NCI-H1048 (cell line): Measurements from ENCODE around the gene FAT1.
A peak's percentile ranks its signal among the peaks of the same experiment; 100 is the strongest.

ENCODE experiments used
- DNase-seq: peaks from one replicate; lab custom pipeline; 2025; lab: John Stamatoyannopoulos, UW

Gene FAT1

DNA sequence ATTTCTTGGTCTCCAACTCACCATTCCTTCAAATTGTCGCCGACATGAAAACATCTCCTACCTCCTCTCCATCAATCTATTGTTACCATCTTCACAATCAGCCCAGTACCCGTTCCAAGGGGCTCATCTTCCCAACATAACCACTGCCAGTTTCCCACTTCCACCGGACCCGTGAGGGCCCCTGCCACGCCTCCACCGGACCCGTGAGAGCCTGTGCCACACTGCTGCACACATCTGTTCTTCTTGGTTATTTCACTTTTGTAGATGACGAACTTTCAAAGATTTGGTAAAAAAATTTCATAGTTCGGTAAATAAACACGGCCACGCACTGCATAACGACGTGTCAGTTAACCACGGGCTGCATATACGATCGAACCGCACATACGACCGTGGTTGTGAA lies 65.0 kb downstream of the FAT1 start:
- DNase-seq, result no peak

DNA sequence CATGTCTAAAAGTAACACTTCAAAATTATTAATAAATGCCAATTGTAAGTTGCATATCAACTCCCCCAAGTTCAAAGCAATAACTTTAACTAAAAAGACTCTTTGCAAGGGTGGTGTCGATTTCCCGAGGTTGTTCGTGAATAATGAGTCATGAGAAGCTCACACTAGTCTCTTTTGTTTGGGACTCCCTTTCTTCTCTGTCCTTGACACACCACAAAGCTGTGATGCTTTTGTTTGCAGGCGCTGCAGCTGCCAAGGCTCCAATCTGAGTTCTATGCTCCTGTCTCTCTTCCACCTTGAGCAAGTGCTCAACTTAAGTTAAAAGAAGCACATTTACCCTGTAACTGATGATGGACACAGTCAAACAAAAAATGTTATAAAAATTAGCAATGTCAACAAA lies 65.9 kb downstream of the FAT1 start:
- DNase-seq, result no peak

DNA sequence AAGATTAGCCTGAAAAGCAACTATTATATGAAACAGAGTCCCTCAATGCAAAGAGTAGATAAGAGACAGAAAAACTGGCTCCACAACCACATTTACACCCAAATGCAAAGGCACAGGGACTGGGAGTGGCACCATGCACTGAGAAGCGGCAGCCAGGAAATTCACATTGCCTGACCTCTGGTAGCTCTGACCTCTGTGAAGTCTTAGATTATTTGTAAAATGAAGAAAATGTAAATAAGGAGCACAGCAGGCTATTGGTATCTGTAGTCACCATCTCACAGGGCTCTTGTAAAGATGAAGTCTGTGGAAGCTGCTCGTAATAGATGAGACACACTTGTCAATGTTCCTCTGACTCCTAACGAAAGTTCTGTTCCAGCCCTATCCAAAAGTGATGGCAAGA lies 69.7 kb downstream of the FAT1 start:
- no peak for DNase-seq

DNA sequence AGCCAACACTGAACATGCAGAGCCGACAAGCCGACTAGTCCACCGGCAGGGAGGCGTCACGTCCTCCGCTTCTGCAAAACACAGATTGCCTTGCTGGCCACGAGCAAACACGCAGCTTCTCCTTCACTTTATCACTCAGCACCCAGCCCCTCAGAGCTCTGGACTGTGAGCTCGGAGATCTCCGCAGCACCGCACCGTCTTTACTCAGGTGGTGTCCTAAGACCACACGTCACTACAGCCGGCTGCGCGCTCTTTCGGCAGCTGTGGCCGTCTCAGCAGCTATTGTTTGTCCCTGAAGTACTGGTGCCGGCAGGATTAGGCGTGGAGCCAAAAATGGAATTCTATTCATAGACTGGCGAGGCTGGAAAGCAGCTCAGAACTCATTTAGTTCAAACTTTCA lies 72.0 kb downstream of the FAT1 start:
- peak; percentile 52 for DNase-seq

DNA sequence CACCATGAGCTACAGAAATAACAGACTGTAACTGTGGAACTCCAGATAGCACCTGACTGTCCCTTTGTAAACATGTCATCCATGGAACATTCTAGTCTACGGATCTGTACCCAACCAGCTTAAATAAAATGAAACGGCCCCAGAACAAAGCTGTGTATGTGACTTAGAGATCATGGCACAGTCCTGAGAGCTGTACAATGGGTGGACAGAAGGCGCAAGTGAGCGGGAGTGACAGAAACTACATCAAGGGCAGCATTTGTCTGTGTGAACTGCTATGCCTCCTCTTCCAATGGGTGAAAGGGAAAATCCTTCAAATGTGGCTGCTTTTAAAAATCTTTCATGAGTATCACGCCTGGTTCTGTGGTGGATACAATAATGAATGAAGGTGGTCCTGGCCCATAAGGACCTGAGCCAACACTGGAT lies 72.5 kb downstream of the FAT1 start:
- no peak for DNase-seq

DNA sequence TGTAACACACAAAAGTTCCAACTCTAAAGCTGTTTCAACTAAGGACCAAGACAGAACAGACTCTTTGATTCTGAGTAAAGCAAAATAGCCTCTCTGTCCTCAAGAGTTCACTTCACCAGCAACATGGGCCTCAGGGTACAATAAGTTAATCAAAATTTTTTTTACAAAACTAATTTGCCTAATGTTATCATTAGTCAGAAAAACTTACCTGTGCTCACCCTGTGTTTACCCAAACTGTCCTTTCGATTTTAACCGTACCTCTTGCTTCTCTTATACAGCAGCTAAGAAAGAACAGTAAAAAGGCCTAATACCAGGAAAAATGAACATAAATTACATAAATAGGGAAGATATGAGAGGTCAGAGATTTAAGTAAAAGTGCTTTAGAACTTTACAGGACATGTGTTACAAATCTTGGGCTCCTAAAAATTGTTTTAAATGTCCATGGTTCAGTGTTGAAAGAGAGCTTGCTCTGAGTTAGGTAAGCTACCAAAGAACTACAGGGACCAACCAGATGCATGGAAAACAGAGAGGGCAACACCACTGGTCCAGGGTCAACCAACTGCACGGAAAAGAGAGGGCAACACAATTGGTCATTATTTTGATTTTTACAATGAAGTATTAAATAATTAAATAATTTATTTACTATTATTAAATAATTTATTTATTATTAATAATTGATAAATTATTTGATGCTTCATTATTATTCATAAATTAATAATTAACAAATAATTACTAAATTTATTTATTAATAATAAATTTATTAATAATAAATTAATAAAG lies 73.1 kb downstream of the FAT1 start:
- peak; percentile 15 for DNase-seq

DNA sequence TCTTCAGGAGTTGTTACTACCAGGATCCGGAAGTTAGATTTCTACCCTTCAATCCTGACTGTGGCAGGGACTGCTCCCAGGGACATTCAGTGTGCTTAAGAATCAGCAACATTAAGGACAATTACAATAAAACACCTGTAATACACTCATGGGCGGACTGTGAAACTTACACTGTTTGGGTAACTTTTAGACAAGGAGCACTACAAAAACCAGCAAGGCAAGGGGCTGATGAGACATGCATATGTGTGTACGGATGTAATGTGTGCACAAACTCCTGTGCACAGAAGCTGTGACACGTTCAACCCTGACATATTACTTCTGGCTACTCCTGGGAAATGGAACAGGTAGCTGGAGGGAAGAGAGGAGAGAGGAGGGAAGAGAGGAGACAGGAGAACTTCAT lies 75.8 kb downstream of the FAT1 start:
- DNase-seq, result no peak

DNA sequence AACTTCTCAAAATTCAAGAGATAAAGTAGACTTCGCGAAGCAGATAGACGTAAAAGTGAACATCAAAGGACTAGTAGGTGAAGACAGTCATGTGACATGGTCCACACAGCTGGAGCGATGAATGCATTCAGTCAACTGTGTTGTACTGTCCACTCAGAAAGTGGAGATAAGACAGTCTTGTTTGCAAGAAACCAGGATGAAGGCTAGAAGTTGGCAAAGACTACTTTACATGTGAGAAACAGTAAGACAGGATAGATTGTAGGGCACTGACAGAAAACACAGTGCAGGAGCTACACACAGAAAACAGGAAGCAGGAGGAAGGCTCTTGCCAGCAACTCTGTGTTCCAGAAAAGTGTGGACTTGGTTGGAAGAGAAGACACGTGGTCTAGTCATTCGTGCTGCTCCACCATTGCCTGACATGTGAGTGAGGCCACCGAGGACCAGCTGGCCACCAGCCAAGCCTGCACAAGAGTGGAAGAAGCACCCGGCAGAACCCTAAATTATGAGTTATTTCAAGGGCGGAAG lies 78.9 kb downstream of the FAT1 start:
- DNase-seq, result no peak

DNA sequence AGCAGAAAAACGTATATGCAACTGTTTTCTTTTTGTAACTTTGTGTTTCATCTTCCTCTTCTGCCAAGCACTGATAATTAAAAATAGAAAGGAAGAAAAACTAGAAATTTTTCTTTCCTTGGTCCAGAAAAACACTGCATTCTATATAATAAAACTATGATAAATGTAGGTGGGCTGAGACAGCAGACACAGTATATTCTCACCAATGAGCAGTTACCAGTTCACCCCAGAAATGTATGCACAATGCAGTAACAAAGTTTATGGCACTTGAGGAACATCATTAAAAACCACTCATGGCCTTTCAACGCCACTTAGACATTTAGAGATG lies 79.4 kb downstream of the FAT1 start:
- no peak for DNase-seq

DNA sequence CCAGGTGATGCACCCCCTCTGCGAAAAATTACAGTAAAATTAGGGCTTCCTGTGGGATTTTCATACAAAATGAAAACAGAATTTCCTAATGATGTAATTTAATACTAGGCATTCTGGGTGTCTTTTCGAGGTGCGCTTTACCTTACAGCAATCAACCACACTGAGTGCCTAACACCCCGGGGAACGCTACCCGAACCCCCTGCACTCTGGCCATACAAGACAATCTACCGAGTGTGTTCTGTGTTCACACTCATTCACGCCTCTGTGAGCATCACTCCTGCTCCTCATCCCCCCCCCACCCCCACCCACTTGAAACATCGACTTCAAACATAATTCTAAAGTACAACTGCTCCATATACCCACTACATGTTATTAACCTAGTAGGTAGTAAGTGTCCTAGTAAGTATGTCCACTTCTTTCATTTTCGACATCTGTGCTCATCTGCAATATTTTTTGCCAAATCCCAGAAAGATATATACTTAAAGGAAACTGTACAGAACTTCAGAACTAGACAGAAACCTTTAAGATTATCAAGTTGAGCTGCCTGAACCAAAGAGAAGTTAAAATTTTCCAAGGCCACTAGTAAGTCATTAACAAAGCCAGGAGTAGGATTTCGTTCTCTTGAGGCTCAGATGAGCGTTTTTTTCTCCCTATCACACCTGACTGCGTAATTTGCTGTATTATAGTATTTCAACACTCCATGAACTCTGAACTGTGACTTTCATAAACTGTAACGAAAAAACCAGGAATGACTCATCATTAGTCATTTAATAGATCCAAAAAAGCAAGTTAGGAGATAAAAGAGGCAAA lies 80.0 kb downstream of the FAT1 start:
- no peak for DNase-seq

DNA sequence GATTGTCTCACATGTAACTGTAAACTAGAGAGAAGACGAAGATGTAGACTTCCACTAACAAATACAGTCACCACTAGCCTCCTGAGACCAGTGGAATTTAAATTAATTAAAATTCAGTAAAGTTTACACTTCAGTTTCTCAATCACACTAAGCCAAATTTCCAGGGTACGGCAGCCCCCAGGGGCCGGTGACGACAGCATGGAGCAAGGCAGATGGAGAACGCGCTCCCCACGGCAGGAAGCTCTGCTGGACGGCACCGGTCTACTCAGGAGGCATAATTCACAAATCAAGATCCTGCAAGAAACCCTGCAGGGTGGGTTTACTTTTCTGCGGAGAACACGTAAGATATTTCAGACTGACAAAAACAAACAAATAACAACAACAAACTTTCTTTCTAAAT lies 80.7 kb downstream of the FAT1 start:
- no peak for DNase-seq

DNA sequence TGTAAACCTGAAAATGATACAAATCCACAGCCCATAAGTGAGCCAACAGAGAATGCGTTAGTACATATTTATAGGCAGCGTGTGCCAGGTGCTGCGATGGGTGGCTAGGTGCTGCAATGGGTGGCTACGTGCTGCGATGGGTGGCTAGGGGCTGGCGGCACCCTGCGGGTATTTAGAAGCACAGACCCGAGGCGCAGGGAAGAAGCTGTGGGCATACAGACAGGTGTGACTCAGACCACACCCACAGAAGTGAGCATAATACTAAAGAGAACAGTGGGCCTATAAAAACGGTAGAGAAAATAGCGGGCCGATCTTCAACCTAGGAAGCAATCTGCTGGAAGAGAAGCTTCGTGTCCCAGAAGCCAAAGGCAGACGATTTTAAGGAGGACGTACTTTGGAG lies 81.1 kb downstream of the FAT1 start:
- DNase-seq, result no peak

DNA sequence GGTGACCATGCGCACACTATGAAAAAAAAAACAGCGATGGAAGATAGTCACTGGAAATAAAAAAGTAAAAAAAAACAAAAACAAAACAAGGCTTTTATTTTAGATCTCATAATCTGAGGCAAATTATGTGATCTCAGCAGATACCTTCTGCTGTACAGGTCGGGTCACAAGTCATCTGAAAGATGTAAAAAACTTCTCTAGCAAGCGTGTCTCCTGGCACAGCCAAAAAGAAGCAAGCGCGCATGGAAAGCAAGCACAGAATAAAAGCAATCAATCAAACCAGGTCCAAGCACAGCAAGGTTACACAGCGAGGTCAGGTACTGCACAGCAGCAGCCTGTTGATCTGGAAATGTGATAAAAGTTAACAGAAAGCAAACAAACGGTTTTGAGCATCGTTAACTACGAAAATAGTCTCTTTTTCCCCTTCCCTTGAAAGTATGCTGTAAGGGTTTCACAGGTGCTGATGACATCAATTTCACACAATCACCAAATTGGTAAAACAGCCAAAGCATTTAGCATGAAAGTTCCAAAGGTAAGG lies 89.0 kb downstream of the FAT1 start:
- no peak for DNase-seq

DNA sequence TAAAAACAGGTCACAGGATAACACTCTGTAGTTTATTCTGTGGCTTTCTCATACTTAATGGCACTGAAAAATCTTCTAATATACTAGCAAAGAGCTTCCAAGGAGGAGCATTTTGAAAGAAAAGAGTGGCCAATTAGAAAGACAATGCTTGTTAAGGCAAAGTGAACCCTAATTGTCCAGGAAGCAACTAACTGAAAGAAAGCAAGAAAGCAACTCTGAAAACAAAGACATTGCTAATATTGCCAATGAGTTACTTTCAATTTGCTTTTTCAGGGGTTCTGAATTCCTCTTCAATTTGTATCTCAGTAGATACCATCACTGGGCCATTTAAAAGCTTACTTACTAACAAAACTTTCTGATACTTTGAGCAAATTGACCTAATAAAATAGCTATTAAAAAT lies 89.8 kb downstream of the FAT1 start:
- no peak for DNase-seq

DNA sequence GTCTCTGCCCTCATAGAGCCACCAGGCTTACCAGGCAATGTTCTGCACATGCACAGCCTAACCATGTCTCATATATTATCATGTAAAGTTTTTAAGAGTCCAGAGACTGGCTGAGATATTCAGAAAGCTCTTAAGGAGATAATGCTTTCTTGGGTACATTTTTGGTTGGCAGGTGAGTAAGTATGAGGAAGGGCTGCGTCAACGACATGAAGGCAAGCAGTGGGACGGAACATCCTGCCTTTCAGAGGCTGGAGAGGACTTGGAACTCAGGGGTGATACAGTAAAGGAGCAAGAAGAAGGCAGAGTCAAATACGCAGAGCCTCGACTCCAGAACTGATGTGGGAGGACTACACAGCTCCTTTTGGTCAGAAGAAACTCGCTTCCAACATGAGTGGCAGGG lies 93.5 kb downstream of the FAT1 start:
- no peak for DNase-seq

DNA sequence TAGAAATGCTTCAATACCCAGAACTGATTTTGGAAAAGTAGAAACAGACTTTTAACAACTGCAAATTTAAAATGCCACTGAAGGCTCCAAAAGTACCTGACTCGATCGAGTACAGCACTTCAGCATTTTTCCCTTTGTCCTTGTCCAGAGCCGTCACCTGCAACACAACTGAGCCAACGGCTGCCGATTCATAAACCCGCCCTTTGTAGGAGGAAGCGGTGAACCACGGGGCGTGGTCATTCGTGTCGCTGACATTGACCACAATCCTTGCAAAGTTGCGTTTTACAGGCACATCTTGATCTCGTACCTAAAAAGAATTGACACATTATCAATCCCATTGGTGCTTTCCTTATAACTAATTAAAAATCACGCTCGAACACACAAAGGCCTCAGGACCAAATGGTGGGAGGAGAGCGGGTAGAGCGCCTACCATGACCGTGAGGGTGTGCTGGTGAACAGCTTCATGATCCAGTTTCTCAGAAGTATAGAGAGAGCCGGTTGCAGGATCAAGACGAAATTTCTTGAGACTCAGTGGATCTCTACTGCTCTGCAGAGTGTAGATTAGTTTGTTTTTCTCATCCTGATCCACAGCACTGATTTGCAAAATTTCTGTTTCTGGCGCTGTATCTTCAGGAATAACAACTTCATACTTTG lies 95.5 kb downstream of the FAT1 start:
- no peak for DNase-seq

DNA sequence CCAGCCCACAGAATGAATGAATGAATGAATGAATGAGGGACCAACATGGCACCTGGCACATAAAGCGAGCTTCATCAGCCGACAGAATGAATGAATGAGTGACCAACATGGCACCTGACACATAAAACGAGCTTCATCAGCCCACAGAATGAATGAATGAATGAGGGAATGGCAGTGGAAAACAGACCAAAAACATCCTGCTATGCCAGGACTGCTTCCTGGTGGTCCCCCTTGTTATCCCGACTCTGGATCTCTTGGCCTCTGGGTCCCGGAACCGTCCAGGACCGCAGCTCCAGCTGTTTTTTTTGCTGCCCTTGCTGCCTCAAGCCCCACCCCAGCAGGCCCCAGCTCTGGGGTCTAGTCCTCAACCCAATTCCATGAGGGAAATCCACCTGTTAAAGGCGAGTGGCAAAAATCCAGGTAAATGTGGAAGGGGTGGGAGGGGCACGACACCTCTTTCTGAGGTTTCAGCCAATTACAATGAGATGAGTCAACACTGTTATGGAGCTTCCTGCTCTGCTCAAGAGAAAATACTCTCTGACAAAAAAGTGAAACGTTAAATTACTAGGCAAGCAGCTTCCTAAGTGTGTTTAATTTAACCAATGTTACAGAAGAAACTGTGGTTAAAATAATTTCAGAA lies 96.3 kb downstream of the FAT1 start:
- DNase-seq, result no peak

DNA sequence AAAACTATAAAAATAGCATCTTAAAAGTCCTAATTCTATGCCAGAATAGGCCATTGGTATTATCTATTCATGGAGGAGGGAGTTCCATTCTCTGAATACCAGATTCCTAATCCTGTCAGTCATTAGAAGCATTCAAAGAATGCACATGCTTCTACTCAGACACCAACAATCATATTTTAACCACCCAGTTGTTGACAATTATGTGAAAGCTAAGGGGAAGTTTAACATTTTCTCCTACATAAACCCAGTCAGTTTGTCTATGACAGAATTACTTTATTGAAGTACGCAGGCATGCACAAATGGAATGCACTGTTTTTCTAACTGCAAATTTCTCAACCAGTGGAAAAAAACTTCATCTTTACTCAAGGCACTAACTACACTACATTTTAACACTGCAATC lies 98.7 kb downstream of the FAT1 start:
- DNase-seq, result no peak

DNA sequence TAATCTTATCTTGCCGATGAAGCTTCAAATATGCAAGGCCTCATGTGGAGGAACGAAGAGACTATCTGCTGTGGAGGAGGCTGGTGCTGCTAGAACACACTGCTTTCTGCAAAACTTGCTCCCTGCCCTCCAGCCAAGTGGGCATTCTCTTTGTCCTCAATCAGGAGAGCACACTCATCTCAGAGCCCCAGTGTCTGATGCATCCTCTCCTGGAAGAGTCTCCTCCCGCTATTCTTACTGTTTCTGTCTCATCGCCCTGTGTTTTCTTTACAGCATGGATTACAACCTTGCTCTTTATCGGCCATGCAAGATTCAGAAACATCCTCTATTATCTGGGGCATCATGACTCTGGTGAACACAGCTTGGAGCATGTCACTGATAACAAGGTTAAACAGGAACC lies 100.1 kb downstream of the FAT1 start:
- DNase-seq, result no peak

DNA sequence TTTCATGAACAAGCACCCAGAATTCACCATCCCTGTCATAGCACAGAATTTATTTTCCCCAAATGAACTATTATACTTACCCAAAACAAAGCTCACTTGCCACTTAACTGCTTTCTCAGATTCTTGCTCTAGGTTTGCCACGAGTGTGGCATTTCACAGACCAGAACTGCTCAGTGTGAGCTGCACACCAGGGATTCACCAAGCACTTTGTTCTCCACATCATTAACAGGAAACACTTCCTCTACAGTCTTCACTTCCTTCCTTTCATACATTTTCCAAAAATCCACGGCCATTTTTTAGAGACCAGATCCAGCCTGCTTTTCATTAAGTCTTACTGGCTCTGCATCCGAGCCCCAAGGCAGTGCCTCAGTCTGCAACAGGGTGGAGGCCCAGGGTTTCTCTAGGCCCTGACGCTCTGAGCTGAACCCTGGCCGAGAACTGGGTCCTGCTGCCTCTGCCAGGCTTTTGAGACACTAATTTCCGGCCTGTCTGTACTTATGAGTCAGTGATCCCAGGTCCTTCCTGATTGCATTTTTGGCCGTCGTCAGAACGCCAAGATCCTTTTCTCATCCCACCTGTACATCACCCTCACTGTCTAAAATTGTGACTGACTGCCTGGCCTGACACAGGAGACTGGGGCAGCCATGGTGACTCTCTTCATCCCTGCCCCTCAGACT lies 100.7 kb downstream of the FAT1 start:
- no peak for DNase-seq

DNA sequence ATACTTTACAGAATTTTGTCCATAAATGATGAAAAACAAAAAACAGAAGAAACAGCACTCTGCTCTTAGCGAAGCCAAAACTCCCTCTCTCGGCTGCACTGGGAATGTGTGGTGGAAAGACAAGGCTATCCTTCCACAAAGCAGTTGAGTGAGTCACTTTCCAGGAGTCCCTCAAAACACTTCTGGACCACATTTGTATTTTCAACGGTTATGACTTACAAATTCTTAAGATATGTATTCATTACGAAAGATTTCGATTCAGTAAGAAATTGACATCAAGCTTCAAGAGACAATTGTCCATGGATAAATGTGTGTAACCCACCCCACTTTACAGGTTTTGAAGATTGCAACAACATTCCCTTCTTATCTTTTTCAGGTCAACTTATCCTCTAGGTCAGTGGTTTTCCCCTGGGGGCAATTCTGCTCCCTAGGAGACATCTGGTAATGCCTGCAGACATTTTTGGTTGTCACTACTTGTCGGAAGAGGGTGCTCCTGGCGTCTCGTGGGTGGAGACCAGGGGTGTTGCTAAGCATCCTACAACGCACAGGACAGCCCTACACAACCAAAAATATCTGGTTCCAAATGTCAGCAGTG lies 101.6 kb downstream of the FAT1 start:
- DNase-seq, result no peak
